ENCODE measurements around the gene TGFB2.
"Not testable (repeated sequence)": the region's sequence is repeated elsewhere in the genome, so short reads cannot be mapped to it uniquely, and the experiment has no call there.

Gene TGFB2

DNA sequence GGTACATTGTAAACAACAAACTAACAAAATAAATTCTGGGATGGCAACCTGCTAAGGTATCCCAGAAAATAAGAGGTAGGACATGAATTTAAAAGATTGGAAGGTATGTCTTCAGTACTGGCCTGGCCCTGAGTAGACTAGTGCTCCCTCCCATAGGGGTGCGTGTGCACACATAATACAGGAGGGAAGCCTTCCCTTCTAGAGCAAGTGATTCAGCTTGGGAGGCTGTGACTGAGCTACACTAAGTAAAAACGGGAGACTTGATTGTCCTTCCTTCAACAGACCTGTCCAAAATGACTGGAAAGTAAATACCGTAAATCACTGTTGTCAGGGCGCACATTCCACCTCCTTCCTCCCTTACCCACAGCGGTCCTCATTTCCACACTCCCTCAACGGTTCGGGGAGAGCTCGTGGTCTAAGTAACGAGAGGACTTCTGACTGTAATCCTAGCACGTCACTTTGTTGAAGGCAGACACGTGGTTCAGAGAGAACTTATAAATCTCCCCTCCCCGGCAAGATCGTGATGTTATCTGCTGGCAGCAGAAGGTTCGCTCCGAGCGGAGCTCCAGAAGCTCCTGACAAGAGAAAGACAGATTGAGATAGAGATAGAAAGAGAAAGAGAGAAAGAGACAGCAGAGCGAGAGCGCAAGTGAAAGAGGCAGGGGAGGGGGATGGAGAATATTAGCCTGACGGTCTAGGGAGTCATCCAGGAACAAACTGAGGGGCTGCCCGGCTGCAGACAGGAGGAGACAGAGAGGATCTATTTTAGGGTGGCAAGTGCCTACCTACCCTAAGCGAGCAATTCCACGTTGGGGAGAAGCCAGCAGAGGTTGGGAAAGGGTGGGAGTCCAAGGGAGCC, at the start of gene TGFB2:
TSS of gene TGFB2 (plus strand) at position 523 of the 859 bp plus-strand sequence. CDS start 1,366 bp downstream, outside the sequence.
- no peak for DNase-seq (ENCODE audit: low read depth)

DNA sequence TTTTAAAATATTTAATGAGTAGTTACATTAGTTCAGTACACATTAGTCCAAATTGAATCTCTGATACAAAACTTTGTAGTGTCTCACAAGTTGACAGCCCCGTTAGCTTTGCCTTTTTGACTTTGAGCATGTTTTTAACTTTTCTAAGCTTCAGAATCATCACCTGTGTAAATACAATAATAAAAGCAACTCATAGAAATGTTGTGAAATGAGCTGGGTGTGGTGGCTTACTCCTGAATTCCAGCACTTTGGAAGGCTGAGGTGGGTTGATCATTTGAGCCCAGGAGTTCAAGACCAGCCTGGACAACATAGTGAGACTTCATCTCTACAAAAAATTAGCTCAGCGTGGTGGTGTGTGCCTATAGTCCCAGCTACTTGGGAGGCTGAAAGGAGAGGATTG, 49.0 kb upstream of the TGFB2 start:
- DNase-seq (ENCODE audit: low read depth) = no peak

DNA sequence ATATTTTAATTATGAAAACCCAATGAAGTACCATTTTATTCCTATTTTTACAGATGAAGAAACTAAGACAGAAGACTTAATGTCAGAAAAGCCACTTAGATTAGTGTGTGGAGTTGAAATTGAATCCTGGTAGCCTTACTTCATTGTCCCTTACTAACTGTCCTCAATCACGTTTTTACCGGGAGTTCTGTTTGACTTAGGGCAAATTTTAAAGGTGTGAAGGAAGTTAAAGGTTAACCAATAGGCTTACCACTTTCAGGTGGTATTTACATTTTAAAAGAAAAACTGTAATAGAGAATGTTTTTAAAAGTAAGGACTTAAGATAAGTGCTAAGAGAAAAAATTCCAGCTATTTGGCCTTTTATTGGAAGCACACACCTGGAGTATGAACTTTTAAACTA, 47.7 kb upstream of the TGFB2 start:
- DNase-seq (ENCODE audit: low read depth) = no peak

DNA sequence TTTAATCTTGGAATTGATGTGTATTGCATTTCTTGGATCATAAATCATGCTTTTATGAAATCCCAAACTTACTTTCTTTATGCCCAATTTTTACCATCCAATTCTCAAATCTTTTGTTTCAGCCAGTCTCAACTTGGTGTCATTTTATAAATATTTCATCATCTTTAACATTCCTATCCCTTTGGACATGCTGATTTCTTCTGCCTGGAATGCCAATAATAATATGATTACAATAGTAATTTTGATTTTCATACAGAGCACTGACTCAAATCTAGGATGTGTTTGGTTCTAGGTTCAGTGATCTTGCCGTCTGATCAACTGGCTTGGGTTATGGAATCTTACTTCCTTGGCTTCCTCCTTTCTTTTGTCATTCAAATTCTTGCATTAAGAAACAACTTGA, 47.3 kb upstream of the TGFB2 start:
- DNase-seq (ENCODE audit: low read depth) = no peak

DNA sequence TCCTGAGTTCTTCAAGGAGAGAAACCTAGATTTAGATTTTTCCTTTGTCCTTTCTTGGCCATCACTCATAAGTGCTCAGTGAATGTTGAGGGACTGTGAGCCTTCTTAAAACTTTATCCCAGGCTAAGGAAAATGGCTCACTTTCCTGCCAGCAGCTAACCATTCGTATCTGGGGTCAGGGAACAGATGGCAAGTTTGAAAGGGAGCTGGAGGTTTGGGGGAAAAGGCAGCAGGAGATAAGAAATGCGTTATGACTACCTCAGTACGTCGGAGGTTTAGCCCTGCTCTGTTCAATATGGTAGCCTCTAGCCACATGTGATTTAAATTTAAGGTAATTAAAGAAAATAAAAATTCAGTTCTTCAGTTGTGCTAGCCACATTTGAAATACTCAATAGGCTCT, 46.7 kb upstream of the TGFB2 start:
- DNase-seq (ENCODE audit: low read depth) = no peak

DNA sequence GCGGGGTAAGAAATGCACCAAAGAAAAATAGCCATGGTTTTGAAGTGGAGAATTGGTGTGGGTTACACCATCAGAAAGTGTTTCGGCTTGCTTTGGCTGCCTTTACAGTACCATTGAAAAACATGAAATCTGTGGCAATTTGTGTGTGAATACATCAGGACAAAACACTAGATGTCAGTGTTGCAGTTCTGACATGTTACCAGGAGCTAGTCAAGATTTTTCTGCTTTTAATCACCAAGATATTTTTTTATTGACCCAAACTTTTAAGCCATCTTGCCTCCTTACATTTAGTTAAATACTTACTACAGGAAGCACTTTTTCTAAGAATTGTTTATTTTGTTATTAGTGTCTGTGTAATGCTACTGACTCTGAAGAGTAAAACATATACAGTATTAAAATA, 45.7 kb upstream of the TGFB2 start:
- no peak for DNase-seq (ENCODE audit: low read depth)

DNA sequence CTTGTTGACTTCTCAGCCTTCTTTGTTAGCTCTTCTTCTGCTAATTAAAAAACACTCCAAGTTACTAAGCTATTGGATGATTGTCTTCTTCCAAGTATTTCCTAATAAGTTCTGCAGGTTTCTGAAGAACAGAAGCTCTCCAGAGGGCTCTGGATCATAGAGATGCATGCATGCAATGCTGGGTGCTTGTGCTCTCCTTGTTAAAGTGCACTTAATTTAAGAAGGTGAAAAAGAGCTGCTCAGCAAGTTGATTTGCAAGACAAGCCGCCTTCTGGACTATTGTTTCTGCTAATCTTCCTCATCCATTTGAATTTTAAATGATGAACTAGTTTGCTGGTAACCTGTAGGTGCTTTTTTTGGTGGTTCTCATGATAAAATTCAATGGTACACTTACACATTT, 43.9 kb upstream of the TGFB2 start:
- no peak for DNase-seq (ENCODE audit: low read depth)

DNA sequence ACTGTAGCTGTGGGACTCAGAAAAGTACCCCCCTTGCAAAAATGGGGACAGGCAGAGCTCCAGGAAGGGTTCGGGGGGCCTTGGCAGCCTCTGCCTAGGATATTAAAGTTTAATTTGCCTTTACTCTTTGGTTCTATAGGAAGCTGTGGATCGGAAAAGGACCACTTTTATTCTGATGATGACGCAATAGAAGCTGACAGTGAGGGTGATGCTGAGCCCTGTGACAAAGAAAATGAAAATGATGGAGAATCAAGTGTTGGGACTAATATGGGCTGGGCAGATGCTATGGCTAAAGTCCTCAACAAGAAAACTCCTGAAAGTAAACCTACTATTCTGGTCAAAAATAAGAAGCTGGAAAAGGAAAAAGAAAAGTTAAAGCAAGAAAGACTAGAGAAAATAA, 43.0 kb upstream of the TGFB2 start:
- no peak for DNase-seq (ENCODE audit: low read depth)

DNA sequence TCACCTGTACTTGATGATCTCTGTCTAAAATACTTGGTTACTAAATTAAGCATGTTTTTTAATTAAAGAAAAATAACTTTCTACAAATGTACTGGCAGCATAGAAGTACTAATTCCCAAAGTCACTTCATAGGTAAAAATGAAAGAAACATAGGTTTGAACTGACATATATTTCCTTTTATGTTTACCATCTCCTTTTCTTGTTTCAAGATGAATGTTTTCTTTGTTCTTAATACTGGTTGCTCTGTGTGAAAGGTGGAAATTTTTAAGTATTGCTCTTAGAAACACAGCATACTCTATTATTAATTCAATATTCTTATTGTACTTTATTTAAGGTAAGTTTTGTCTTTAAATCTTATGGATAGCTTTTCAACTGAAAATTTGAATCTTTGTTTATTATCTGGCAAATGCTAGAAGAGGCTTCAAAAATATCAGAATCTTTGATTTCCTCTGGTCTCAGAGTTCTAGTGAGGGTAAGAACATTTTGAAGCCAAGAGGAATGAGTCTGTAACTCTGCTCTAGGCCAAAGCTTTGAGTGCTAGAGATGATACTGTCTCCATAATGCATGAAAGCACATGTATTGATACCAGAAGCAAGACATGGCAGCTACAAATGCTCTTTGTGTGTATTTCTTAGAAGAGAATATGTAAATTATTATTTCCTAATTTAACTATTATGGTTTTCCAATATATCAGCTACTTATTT, 41.8 kb upstream of the TGFB2 start:
- no peak for DNase-seq (ENCODE audit: low read depth)

DNA sequence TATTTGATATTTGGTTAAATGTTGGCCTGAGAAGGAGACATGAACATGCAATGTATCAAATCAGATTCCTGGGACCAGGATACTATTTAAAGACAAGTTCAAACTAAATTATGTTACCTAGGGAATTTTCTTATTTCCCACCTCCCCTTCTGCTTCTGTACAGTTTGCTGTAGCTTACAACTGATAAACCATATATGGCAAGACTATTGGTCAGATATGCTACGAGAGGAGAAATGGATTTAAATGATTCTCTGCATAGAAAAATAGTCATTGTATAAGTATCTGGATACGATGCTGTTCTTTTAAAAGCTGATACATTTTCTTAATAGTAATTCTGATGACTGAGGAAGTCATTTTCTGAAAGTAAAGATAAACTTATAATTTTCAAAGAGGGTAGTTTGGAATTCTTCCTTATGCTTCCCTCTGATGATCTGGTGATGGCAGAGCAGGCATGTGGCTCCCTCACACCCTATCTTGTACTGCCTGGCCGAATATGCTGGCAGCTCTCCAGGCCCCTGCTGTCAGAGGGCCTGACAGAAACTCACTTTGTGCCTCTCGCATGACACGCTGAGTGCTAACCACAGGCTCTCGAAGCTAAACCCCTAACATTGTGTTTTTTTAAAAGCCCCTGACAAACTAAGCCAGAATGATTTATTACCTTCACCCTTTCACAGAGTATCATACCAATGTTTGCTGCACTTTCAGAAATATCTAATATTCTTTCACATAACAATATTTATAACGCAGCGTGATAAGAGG, 40.7 kb upstream of the TGFB2 start:
- DNase-seq (ENCODE audit: low read depth) = no peak

DNA sequence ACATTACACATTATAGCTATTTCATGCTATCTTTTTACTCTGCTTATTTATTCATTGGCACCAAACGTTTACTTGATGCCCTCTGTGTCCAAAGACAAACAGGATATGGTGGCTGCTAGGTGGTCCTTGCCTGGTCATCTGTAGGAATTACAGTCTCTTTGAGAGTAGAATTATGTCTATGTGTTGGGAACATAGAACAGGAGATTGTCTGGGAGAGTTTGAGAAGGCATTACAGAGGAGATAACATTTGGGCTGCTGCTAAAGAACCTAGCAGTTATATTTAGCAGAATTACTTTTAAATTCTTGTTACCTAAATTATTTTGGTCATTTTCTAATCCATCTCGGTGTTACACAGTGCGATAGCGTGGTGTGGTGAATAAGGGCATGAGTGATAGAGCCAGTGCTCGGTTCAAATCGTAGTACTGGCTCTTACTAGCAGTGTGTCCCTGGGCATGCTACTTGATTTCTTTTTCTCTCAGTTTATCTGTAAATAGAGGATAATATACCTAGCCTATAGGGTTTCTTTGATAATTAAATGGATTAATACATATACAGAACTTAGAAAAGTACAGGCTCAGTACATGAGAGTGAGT, 39.6 kb upstream of the TGFB2 start:
- DNase-seq (ENCODE audit: low read depth) = no peak

DNA sequence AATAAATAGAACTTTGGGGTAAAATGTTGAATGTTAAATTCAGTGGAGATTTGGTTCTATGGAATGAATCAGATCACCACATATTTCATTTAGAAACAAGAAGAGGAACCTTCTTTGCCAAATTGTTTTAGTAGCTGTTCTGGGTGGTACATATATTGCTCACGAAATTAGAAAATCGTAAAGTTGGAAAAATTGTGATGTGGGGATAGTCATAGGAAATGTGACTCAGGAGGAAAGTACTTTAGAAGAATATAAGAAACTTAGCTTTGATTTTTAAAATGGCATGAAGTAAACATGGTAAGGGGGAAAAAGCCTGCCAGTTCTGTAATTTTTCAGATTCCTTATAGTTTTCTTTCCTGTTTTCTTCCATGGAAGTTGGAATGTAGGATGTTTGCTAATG, 32.6 kb upstream of the TGFB2 start:
- no peak for DNase-seq (ENCODE audit: low read depth)

DNA sequence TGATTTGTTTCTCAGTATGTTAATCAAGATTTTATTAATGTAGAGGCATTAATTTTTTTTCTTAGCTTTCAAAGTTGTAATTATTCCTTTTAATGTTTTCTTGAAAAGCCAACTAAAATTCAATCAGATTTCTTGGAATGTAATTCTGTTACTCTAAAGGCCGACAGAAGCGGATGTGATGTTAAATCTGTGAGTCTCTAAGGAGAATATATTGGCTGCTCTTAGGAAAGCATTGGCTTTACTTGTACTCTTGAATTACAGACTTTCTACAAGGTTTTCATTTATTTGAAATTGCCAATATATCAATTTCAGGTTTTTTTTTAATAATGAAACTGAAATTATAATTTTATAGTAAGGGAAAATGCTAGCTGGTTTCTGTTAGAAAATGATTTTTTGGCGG, 30.8 kb upstream of the TGFB2 start:
- no peak for DNase-seq (ENCODE audit: low read depth)

DNA sequence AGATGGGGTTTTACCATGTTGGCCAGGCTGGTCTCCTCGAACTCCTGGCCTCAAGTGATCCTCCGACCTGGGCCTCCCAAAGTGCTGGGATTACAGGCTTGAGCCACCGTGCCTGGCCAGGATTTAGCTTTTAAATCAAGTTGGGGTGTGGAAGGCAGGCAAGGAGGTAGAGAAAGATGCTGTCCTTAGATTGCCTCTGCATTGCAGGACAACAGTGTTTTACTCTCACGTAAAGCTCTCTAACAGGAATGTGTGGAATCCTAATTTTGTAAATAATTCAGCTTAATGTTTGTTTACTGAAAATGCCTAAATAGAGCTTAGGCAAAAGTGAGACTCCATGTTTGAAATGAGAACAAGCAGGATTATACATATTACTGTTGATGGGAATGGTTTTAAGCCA, 29.5 kb upstream of the TGFB2 start:
- DNase-seq (ENCODE audit: low read depth) = no peak

DNA sequence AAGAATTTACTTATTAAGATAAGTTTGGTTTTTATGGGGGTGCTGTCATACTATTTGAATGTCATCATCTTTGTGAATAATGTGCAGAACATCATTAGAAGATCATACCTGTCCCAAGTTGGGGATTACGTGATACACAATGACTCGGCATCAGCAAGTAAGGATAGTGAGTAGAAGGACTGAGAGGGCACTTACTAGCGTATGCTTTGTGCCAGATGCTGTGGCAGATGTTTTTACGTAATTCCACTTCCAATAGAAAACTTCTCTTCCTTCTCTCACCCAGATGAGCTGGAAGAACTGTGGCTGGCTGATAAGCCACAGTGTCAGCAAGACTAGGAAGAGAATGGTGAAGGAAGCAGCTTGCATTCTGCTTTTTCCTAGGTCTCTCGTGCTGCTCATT, 28.1 kb upstream of the TGFB2 start:
- DNase-seq (ENCODE audit: low read depth) = no peak

DNA sequence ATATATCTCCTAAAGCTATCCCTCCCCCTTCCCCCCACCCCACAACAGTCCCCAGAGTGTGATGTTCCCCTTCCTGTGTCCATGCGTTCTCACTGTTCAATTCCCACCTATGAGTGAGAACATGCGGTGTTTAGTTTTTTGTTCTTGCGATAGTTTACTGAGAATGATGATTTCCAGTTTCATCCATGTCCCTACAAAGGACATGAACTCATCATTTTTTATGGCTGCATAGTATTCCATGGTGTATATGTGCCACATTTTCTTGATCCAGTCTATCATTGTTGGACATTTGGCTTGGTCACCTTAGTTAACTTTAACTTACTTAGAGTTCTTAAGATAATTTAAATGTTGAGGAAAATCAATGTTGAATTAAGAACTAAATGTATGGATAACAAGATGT, 25.0 kb upstream of the TGFB2 start:
- not testable (repeated sequence) for DNase-seq (ENCODE audit: low read depth)

DNA sequence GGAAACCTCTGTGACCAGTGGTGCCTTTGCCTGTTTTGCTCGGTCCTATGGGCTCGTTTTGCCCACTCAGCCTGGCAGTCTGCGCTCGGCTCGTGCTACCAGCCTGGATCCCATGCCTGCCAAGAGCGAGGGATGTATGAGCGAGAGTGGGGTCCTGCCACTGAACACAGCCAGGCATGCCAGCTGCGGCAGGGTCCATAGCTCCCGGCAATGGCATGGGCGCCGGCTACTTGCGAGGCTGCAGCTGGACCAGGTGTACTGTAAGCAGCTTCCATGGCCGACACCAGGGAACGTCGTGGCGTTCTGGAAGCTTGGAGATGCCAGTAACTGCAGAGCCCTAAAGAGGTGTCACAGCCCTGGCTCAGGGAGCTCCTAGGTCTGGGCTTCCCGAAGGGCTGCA, 22.4 kb upstream of the TGFB2 start:
- DNase-seq (ENCODE audit: low read depth) = no peak

DNA sequence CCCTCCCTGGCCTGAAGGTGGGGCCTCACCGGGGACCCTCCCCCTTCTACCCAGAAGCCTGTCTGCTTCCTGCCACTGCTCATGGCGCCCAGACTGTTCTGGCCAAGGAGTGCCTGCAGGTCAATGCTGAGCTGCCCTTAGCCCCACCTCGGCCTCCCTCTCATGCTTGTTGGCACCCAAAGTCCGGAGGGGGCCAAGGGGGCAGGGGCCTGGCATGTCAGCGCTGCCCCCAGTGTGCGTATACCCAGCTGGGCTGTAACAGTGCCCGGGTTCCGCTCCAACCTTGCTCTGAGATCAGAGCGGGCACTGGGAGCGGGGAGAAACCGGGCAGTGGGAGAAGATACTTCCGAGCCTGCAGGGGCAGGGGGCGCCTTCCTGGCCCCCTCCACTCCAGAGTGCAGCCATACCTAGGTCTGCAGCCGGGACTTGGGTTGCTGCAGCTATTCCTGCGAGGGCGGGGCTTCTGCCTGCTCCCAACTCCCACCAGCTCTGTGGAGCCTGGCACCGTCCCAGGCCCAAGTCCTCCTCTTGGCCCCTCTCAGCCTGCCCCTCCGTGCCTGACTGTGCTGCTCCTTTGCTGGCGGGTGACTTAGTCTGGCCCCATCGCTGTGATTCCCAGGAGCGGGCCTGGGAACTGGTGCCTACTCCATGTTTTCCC, 21.4 kb upstream of the TGFB2 start:
- no peak for DNase-seq (ENCODE audit: low read depth)

DNA sequence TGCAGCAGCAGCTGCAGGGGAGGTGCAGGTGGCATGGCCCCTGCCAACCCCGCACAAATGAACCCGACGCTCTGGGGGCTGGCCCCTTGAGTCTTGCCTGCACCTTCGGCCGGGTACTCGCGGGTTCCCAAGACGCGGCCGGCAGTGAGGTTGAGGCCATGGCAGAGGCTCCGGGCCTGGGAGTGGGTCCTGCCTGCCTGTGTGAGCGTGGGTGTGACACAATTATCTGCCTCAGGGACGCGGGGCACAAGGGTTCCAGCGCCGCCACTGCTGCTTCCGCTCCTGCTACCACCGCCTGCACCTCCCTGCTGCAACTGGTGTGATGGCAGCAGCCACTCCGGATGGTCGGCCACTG, 20.9 kb upstream of the TGFB2 start:
- no peak for DNase-seq (ENCODE audit: low read depth)

DNA sequence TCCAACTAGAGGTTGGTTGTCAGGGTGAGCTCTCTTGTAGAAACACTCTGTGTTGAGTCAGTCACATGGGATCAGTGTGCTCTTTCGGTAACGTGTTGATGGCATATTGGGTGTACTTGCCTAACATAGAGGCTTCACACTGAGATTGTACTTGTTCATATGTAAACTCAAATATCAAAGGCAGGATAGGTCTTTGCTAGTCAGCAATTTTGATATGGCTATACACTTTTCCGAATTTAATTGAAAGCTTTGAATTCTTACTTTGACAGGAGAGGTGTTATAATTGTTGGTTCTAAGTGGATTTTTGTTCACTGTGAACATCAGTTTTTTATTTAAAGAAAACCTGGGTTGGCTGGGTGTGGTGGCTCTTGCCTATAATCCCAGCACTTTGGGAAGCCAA, 16.4 kb upstream of the TGFB2 start:
- no peak for DNase-seq (ENCODE audit: low read depth)

DNA sequence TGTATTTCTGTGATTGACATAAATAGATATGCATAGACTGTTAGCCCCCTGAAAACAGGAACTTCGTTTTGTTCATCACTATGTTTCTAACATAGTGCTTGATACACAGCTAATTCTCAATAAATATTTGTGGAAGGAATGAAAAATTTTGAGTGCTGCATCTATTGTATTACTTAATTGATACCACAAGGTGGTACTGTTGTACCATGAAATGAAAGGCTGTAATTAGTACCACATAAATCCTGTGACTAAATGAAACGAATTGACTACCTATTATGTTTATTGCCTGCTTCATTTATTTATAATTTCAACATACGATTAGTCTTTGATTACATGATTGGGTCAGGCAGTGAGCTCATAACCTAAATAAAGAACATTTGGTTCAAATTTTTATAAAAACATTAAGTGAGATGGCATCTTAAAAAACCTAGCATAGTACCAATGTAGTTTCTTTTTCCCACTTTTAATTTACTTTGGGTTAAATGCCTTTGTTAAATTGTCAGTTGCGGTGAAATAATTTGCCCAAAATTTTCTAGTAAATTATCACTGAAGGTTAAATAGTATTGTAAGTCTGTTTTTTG, 15.0 kb upstream of the TGFB2 start:
- DNase-seq (ENCODE audit: low read depth) = no peak

DNA sequence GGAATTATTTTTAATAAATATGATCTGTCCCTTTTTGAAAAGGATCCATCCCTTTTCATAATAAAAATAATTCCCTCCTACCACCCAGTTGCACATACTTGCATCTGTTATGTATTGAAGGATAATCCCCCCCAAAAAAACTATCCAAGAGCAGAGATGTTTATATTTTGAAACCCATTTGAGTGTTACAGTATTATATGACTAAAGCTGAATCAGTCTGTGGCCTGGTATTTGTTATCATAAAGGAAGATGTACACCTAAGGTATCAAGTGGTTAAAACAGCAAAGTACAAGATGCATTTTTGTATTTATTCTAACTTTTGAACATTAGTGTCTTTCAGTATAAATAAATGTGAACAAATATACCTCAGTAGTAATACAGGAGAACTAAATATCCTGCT, 12.7 kb upstream of the TGFB2 start:
- DNase-seq (ENCODE audit: low read depth) = no peak
